HG03439 (cell line): ENCODE data around the gene SUMO3.

Experiments used
- ATAC-seq: cut with Tn5 transposase; IDR thresholded peaks from one replicate; pipeline ENCODE4 v1.9.1; 2021; ENCODE audit warnings: mild to moderate bottlenecking, moderate library complexity; ENCODE audit not compliant: unreplicated experiment

Gene SUMO3

DNA sequence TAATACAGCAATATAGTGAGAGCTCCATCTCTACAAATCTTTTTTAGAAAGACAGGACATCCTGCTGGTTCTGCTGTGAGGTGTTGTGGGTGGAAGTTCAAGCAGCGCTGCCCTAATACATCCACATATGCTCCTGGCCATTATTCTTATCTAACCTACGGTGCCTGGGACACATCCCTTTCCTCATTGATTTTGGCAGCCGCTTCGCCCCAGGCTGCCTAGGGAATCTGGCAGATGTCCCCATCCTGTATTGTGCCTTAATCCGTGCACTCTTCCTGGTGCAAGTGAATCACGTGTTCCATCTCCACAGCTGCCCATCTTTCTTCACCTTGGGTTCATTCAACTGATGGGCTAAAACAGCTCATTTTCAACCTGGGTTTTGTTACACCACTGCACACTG is 13.1 kb downstream of the SUMO3 start:
- ATAC-seq, result no peak

DNA sequence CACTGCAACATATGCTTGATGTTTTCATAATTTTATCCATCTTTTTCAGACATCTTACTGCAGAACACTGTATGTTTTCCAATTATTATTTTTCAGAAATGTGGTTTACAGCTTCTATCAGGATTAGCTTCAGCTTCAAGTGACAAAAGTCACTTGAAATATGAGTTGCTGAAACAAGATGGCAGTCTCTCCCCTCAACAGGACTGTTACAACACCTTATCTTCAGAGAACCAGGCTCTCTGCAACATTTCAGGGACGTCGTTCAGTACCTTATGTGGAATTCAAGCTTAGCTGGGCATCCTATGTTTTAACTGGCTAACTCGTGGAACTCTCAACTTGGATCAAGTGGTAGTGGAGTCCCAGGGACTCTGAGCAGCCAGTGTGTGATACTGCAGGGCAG is 14.2 kb downstream of the SUMO3 start:
- no peak for ATAC-seq

DNA sequence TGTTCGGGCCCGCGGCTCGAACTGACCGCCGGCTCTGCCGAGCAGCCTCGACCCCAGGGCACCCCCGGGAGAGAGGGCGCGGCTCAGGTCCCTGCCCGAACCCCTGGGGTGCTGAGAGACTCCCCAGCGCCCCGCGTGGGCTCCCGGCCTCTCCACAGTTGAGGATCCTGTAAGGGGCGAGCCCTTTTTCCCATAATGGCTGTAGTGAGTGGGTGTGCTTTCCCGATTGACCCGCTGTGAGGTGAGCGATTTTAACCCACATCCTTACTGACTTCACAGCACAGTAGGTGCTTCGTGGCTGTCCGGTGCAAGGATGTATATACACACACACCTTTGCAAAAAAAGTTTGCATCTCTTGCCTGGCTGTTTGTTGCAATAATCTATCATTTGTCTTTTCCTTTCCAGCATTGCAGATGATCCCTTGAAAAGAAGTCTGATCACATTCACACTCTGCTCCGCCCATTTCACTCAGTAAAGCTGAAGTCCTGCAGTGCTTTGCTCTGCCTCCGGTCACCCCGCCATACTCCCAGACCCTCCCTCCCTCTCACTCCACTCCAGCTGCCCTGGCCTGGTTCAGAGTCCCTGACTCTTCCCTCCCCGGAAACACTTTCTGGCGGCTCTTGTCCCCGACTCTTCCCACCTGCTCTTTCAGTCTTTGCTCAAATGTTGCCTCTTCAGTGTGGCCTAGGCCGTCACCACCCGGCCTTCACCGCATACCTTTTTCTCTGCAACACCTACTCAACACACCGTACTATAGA is 15.3 kb downstream of the SUMO3 start:
- ATAC-seq, result peak; percentile 8

DNA sequence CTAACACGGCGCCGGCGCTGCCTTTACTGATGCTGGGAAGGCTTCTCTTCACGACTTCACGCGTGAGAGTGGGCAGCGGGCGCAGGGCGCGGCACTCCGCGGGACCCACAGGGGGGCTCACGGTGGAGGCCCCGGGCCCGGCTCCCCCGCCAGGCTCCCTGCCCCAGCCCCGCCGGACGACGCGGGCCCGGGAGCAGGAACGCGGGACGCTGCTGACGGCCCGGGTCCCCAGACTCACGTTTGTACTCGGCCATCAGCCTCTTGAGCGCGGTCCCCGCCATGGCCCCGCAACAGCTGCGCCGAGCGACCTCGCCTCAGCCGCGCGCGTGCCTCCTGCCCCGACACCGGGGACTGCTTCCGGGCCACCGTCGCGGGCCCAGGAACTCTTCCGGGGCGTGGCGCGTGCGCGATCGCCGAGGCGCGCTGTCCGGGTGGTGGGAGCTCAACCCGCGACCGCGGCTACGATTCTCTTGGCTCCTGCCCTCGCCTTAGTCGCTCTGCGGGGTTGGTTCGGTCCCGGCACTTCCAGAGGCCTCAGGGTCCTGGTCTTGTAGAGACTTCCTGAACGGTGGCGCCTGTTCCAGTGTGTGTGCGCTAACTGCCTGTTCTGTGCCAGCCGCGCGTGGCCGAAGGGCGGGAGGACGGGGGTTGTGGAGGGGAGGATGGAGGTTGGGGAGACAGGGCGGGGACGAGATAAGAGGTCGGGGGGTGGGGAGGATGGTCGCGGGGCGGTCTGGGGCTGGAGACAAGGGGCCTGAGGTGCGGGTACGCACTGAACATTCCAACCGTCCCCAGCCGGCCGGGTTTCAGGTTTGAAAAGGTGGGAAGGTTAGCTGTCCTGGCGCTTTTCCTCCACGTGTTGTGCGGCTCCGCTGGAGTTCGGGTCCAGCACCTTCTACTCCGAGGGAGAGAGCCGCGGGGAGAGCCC is 16.1 kb downstream of the SUMO3 start, which contains the start of gene UBE2G2:
Gene UBE2G2 (minus strand): TSS at position 353 of the 928 bp plus-strand sequence. CDS start 72 bp downstream, at position 281.
- ATAC-seq, result peak; percentile 79

DNA sequence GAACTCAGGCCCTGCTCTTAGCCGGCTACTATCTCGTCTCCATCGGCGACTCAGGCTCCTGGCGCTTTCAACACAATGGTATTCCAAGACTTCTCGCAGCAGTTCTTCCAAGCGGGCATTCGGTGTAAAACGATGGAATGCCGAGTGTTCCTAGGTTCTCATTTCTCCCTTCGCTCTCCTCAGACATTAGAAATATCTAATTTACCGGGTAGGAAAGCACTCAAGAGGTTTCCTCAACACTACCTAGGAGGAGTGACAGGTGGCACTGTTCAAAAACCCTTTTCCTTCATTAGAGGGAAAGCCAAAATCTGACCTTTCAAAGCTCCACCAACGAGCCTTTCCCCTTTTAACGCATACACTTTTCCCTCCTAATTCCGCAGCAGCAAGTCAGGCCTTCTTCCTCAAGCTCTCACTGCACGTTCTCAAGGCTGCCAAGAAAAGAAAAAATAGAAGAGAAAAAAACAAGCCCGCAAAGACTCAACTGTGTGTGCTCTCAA is 16.8 kb downstream of the SUMO3 start:
- ATAC-seq, result no peak

DNA sequence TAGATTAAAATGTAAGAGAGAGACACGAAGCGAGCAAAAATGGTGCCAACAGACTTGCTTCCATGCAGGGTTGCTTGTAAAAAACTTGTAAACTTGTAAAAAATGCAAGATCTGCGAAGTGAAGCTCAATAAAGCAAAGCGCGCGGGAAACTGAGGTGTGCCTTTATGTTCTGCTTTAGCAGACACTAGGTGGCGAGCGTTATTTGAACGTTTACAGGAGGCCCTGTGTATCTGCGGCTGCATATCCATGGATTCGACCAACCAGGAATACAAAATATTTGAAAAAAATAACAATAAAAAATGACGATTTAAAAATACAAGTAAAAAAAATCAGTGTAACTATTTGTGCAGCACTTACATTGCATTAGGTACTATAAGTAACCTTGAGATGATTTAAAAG is 17.8 kb downstream of the SUMO3 start:
- no peak for ATAC-seq

DNA sequence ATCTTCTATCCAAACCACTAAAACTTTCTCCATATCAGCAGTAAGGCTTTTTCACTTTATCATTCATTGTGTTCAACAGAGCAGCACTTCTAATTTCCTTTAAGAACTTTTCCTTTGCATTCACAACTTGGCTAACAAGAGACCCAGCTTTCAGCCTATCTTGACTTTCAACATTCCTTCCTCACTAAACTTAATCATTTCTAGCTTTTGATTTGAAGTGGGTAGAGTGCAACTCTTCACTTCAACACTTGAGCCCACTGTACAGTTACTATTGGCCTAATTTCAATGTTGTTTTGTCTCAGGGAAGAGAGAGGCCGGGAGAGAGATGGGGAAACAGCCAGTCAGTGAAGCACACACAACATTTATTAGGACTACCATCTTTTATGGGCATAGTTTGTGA is 18.2 kb downstream of the SUMO3 start:
- ATAC-seq, result no peak

DNA sequence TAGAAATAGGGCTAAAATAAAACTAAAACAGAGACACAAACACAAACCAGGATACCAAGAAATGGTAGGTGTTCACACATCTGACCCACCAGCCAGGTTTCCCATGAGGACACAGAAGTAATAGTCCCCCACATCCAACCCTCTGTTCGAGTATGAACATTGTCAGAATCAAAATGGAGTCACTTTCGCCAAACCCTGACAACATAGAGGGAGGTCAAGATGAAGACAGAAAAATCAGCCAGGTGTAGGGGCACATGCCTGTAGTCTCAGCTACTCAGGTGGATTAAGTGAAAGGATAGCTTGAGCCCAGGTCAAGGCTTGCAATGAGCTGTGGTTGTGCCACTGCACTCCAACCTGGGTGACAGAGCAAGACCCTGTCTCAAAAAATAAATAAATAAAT is 20.1 kb downstream of the SUMO3 start:
- no peak for ATAC-seq

DNA sequence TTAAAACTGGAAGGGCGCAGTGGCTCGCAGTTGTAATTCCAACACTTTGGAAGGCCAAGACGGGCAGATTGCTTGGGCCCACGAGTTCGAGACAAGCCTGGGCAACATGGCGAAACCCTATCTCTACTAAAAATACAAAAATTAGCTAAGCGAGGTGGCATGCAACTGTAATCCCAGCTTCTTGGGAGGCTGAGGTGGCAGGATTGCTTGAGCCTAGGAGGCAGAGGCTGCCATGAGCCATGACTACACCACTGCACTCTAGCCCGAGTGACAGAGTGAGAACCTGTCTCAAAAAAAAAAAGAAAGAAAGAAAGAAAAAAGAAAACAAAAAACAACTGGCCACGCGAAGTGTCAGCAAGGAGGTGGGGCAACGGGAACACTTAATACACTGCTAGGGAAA is 22.5 kb downstream of the SUMO3 start:
- no peak for ATAC-seq

DNA sequence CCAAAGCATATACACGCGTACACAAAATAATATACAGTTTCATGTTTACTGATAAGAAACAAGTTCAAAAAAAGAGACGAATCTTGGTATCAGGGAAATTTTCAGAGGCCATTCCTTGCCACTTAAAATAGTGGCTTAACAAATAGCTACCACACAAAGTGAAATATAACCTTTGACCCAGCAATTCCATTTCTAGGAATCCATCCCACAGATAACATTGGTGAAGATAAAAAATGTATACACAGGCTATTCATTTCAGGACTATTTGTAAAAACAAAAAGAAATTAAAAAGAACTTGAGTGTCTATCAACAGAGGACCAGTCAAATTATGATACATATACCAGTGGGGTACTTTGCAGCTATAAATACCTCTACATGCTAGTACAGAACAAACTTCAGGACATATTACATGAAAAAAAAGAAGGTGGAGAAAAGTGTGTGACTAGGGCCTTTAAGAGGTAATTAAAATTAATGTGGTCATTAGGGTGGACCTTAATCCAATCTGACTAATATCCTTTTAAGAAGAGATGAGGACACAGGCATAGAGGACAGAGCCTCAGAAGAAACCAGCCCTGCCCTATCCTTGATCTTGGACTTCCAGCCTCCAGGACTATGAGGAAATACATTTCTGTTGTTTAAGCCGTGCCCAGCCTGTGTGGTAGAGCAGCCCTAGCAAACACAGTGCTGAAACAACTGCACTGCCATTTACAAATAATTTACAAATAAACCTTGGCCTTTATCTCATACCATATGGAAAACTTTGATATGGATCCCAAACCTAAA is 24.1 kb downstream of the SUMO3 start:
- ATAC-seq, result no peak

DNA sequence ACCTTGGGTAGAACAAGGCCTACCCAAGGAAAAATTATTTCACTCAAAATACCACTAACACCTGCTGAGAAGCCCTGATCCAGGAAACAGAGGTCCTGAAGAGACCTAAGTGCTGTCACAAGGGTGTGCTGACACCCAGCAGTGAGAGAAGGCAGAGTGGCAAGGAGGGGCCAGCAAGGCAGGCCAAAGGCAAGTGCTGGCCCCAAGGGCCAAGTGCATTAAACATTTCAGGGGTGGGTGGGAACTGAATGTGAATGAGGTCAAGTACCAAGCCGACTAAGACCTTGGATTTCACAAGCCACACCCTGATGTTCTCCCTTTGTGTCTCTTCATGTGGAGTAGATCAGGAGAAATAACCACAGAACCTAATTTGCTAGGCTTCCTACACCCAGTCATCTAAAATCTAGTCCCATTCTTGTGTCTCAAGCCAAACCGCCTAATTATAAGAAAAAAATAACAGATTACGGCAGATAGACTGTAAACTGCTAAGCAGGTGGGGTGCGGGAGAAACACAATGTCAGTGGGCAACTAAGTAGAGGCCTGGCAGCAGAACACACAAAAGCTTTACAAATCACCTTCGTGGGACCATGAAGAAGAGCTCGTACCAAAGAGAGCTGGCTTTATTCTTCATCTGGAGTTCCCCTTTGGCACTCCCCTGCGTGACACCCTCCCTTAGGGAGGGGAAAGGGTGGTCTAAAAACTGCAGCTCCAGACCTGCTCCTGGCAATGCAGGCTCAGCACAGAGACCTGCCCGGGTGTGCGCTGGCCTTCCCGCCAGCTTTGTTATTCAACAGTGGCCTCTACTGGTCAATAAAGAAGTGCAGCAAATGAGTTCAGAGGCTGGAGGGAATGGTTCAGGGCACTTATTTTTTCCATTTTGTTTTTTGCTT is 24.9 kb downstream of the SUMO3 start:
- ATAC-seq, result peak; percentile 70

DNA sequence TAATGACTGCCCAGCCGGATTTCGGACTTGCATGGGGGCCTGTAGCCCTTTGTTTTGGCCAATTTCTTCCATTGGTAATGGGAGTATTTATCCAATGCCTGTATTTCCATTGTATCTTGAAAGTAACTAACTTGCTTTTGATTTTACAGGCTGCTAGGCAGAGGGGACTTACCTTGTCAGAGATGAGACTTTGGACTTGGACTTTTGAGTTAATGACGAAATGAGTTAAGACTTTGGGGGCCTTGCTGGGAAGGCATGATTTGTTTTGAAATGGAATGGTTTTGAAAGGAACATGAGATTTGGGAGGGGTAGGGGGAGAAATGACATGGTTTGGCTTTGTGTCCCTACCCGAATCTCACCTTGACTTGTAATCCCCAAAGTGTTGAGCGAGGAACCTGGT is 25.9 kb downstream of the SUMO3 start:
- ATAC-seq, result no peak

DNA sequence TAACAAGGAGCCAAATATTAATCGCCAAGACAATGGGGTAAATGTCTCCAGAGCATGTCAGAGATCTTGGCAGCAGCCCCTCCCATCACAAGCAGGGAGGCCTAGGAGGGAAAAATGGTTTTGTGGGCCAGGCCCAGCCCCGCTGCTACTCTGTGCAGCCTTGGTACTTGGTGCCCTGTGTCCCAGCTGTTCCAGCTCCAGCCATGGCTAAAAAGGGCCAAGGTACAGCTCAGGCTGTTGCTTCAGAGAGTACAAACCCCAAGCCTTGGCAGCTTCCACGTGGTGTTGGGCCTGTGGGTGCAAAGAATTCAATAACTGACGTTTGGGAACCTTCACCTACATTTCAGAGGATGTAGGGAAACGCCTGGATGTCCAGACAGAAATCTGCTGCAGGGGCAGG is 26.6 kb downstream of the SUMO3 start:
- ATAC-seq, result no peak

DNA sequence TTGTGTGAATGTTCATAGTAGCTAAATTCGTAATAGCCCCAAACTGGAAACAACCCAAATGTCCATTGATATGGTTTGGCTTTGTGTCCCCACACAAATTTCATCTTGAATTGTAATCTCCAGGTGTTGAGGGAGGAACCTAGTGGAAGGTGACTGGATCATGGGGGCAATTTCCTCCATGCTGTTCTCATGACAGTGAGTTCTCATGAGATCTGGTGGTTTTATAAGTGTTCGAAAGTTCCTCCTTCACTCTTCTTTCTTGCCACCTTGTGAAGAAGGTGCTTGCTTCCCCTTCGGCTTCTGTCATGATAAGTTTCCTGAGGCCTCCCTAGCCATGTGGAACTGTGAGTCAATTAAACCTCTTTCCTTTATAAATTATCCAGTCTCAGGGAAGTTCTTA is 27.5 kb downstream of the SUMO3 start:
- ATAC-seq, result no peak

DNA sequence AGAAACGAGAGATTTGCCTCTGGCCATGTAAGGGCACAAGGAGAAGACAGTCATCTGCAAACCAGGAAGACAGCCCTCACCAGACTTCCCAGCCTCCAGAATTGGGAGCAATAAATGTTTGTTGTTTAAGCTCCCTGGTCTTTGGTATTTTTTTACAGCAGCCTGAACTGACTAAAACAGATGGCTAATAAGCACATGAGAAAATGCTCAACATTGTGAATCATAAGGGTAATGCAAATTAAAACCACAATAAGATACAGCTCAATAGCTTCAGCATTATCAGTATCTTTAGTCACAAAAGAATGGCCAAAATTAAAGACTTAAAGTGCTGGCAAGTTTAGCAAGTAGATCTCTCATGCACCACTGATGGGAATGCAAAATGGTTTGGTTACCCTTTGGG is 28.0 kb downstream of the SUMO3 start:
- ATAC-seq, result no peak

DNA sequence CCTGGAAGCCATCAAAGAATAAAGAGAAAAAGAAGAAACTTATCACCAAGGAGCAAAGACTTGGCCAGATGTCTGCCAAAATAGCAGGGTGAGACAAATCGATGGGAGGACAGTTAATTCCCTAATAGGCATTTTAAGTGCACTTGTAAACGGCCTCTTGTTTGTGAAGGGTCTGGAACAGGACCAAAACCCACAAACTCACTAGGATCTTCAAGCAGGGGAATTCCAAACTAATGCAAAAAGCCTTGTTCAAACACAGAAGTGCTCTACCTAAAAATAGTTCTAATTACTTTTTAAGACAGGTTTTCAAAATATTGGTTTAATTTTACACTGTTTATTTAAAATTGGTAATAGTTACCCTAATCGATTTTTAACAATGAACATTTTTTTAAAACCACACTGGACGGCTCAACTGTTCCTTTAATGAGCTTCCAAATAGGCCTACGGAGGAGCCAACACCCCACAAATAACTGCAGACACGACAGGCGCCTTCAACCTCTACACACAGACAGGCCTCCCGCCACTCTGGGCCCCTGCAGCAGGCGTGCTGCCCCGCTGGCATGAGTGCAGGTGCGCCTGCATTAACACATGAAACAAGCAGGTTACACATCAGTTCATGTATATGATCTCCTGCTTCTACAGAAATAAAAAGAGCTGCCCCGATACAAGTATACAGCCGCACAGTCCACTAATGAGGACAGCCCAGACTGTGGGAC is 32.1 kb downstream of the SUMO3 start:
- ATAC-seq, result no peak

DNA sequence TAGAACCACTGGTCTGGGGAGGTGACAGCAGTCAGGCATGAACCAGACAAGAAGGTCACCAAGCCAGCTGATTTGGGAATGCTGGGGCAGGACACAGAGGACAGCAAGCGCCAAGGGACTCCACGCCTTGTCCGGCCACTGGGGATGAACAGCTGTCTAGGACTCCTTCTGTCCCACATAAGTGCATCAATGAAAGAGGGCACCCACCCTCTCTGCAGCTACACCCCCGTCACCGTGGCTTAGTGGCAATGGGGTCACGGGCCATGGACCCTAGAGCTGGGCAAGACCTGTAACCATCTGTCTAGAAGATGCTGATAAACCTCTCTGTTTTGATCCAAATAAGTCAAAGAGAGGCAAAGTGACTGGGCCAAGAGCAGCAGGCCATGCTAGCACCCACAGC is 33.1 kb downstream of the SUMO3 start:
- no peak for ATAC-seq

DNA sequence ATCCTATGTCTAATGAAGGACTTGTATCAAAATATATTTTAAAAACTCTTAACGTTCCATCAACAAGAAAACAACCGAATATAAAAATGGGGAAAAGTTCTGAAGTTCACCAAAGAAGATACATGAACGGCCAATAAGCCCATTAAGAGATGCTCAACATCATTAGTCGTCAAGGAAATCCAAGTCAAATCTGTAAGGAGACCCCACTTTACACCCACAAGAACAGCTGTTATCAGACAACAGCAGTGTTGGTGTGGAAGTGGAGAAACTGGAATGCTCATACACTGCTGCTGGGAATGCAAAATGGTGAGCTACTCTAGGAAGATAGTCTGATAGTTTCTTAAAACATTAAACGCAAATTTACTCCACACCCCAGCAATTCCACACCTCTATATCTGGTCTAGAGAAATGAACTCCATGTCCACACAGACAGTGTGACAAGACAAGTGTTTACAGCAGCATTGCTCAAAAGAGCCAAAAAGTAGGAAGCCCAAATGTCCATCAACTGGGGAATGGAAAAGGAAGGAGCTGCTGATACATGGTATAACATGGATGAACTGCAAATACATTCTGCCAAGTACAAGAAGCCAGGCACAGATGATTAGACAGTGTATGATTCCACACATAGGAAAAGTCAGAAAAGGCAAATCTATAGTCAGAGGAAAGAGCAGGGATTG is 34.7 kb downstream of the SUMO3 start:
- ATAC-seq, result no peak
